D721Med (cell line): ENCODE data around the gene CFAP77.

Experiments used
- DNase-seq: peaks from one replicate; pipeline ENCODE4 v3.0.0; 2011; ENCODE audit warnings: low spot score; ENCODE audit not compliant: insufficient read length
- FAIRE-seq: peaks from 2 replicates; lab custom pipeline; 2011; peaks lifted over from hg19 to GRCh38; lab: Jason Lieb, UNC
- CTCF ChIP-seq: IDR thresholded peaks from 2 replicates; pipeline ENCODE4 v1.5.1; 2012; ENCODE audit warnings: mild to moderate bottlenecking, control low read depth; ENCODE audit not compliant: insufficient read depth; ENCODE audit errors: missing control alignments

Gene CFAP77

GRCh38 chr9:132531195-132531594, 121.2 kb downstream of the CFAP77 start:
- FAIRE-seq: no peak
- no peak for TF ChIP-seq CTCF
- no peak for DNase-seq

- no peak for FAIRE-seq
- no peak for TF ChIP-seq CTCF
- no peak for DNase-seq
These were observed 121.9 kb downstream of the CFAP77 start for GRCh38 chr9:132531710-132532570.

- no peak for DNase-seq
- FAIRE-seq: no peak
- no peak for TF ChIP-seq CTCF
These were observed 124.8 kb downstream of the CFAP77 start for GRCh38 chr9:132534832-132535231.

GRCh38 chr9:132536124-132536523, 126.1 kb downstream of the CFAP77 start:
- DNase-seq (no peak), FAIRE-seq (no peak)
- TF ChIP-seq CTCF: no peak

GRCh38 chr9:132537352-132537751, 127.3 kb downstream of the CFAP77 start:
- FAIRE-seq: no peak
- DNase-seq: no peak
- no peak for TF ChIP-seq CTCF

GRCh38 chr9:132538071-132538470, 128.1 kb downstream of the CFAP77 start:
- DNase-seq (no peak), FAIRE-seq (no peak)

More at GRCh38 chr9:132538071-132538470, 128.1 kb downstream of the CFAP77 start:
- no peak for TF ChIP-seq CTCF
